ENCODE results near the gene RAP2B.
A peak's percentile ranks its signal among the peaks of the same experiment; 100 is the strongest.

RAP2B gene

DNA sequence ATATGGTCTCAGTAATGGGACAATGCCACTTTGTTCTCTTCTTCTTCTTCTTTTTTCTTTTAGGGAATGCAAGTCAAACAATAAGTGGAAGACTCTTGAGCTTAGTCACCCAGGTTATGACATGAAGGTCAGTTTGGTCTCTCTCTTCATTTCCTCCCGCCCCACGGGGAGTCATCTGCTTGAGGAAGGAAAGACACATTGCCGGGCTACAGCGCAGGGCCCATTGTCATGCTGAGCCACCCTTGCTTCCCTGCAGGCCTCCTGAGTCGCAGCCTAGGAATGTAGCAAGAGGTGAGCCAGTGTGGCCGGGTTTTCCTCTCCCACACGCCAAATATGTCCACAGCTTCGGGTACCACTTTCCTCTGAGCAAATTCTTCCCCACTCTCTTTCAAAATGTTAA is 47.6 kb downstream of the RAP2B start:
- H3K36me3 ChIP-seq (ENCODE audit: control insufficient read depth, insufficient read depth, low read length) = no peaks in the 10 kb centered on the region
- H3K9me3 ChIP-seq (ENCODE audit: control insufficient read depth, insufficient read depth, low read length) = no peaks in the 10 kb centered on the region
- H3K27me3 ChIP-seq (ENCODE audit: control insufficient read depth, insufficient read depth, low read length) = no peaks in the 10 kb centered on the region
- no peak overlapping the region for H3K9ac ChIP-seq (ENCODE audit: low read depth, low read length)
- H3K27ac ChIP-seq (ENCODE audit: low read depth, low read length) = peak overlapping the region; percentile 92
- peaks cover 33% of the 10 kb centered on the region for H3K4me1 ChIP-seq (ENCODE audit: control insufficient read depth, insufficient read depth, low read length)
- peak overlapping the region; percentile 50 for H3K4me3 ChIP-seq (ENCODE audit: low read depth, low read length)

DNA sequence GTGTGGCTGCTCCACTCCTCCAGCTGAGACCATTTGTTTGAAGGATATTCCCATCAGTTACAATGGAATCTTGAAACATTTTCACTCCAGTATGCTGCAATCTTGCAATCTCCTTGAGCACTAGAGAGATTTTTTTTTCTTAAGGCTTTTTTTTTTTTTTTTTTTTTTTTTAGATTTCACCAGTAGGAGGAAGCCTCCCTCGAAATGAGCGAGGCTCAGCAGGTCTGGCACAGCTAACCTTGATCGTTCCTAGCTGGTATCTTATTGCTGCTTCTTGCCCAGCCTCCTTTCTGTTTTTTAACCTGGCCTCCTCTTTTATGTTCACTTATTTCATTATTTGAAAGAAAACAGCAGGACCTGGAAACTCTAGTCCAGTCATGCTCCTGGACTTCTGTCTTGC is 48.1 kb downstream of the RAP2B start:
- Histone ChIP-seq H3K36me3 (ENCODE audit: control insufficient read depth, insufficient read depth, low read length) (no peaks in the 10 kb centered on the region), H3K27ac (ENCODE audit: low read depth, low read length) (peak overlapping the region; percentile 92), H3K4me1 (ENCODE audit: control insufficient read depth, insufficient read depth, low read length) (peaks cover 33% of the 10 kb centered on the region), H3K9me3 (ENCODE audit: control insufficient read depth, insufficient read depth, low read length) (no peaks in the 10 kb centered on the region), H3K9ac (ENCODE audit: low read depth, low read length) (no peak overlapping the region), H3K4me3 (ENCODE audit: low read depth, low read length) (peak overlapping the region; percentile 50), H3K27me3 (ENCODE audit: control insufficient read depth, insufficient read depth, low read length) (no peaks in the 10 kb centered on the region)

DNA sequence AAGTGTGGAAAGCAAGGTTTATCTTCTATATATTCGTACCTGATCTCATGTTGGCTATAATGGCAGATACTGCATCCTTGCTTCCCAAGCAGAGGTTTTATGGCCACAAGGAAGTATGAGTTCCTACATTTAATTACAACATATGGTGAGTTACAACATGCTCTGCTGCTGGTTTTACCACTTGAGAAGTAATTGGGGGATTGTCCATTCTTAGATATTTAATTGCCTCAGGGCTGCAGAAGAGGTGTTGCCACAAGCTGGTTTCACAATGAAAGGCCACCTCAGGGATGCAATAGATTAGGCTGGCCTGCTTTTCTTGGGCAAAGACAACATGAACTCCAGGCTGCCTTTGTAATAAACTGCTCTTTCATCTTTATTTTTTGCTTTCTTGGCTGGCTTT is 48.6 kb downstream of the RAP2B start:
- Histone ChIP-seq H3K4me3 (ENCODE audit: low read depth, low read length) (no peak overlapping the region), H3K27ac (ENCODE audit: low read depth, low read length) (no peak overlapping the region), H3K9me3 (ENCODE audit: control insufficient read depth, insufficient read depth, low read length) (no peaks in the 10 kb centered on the region), H3K4me1 (ENCODE audit: control insufficient read depth, insufficient read depth, low read length) (peaks cover 33% of the 10 kb centered on the region), H3K36me3 (ENCODE audit: control insufficient read depth, insufficient read depth, low read length) (no peaks in the 10 kb centered on the region), H3K9ac (ENCODE audit: low read depth, low read length) (no peak overlapping the region), H3K27me3 (ENCODE audit: control insufficient read depth, insufficient read depth, low read length) (no peaks in the 10 kb centered on the region)

DNA sequence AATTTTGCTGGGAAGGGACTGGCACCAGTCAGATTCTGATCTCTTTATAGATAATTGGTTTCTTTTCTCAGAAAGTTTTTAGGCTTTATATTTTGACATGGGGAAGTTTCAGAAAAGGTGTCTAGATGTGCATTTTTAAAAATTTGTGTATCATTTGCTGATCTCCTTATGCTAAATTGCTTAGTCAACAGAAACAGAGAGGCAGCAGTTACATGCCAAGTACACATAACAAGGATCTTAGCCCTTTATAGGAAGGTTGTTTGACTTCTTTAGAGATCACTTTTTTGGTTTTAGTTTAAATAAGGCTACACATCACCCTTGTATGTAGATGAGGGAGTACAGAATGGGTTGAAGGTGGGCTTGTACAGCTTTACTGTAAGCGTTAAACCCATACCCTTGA is 53.5 kb downstream of the RAP2B start:
- no peaks in the 10 kb centered on the region for H3K36me3 ChIP-seq (ENCODE audit: control insufficient read depth, insufficient read depth, low read length)
- H3K27me3 ChIP-seq (ENCODE audit: control insufficient read depth, insufficient read depth, low read length) = no peaks in the 10 kb centered on the region
- H3K27ac ChIP-seq (ENCODE audit: low read depth, low read length) = no peak overlapping the region
- no peak overlapping the region for H3K9ac ChIP-seq (ENCODE audit: low read depth, low read length)
- no peaks in the 10 kb centered on the region for H3K9me3 ChIP-seq (ENCODE audit: control insufficient read depth, insufficient read depth, low read length)
- H3K4me3 ChIP-seq (ENCODE audit: low read depth, low read length) = no peak overlapping the region
- H3K4me1 ChIP-seq (ENCODE audit: control insufficient read depth, insufficient read depth, low read length) = peaks cover 7% of the 10 kb centered on the region

DNA sequence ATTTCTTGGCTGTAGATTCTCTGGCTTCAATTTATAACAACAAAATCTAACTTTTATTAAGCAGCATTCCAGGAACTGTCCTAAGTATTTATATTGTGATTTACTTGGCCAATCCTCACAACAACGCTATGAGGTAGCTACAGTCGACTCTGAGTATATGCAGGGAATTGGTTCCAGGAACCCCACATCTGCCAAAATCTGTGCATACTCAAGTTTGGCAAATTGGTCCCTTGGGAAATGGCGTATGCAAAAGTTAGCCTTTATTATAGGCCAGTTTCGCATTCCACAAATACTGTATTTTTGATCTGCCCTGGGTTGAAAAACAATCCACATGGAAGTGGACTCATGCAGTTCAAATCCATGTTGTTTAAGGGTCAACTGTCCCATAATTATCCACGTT is 53.9 kb downstream of the RAP2B start:
- H3K4me3 ChIP-seq (ENCODE audit: low read depth, low read length) = no peak overlapping the region
- no peaks in the 10 kb centered on the region for H3K9me3 ChIP-seq (ENCODE audit: control insufficient read depth, insufficient read depth, low read length)
- no peak overlapping the region for H3K9ac ChIP-seq (ENCODE audit: low read depth, low read length)
- no peaks in the 10 kb centered on the region for H3K36me3 ChIP-seq (ENCODE audit: control insufficient read depth, insufficient read depth, low read length)
- H3K27me3 ChIP-seq (ENCODE audit: control insufficient read depth, insufficient read depth, low read length) = no peaks in the 10 kb centered on the region
- peaks cover 3% of the 10 kb centered on the region; the same call in 1 of the 2 replicates for H3K4me1 ChIP-seq (ENCODE audit: control insufficient read depth, insufficient read depth, low read length)
- H3K27ac ChIP-seq (ENCODE audit: low read depth, low read length) = no peak overlapping the region

DNA sequence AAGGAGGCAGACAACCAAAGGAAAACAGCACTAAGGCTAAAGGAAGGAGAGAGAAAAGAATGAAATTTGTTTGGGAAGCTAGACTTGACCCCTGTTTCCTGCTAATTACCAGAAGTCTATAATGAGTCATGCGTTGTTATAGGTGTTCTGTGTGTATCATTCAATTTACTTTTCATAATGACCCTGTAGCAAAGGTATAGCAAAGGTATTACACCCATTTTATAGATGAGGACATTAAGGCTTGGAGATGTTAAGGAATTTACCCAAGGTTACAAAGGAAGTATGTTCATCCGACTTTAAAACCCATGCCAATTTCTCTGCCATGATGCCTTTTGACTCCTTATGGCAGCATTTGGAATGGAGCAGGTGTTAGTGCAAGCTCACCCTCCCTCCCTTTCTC is 54.9 kb downstream of the RAP2B start:
- no peak overlapping the region for H3K9ac ChIP-seq (ENCODE audit: low read depth, low read length)
- no peaks in the 10 kb centered on the region for H3K9me3 ChIP-seq (ENCODE audit: control insufficient read depth, insufficient read depth, low read length)
- H3K27ac ChIP-seq (ENCODE audit: low read depth, low read length) = no peak overlapping the region
- H3K4me1 ChIP-seq (ENCODE audit: control insufficient read depth, insufficient read depth, low read length) = peaks cover 3% of the 10 kb centered on the region; the same call in 1 of the 2 replicates
- H3K27me3 ChIP-seq (ENCODE audit: control insufficient read depth, insufficient read depth, low read length) = no peaks in the 10 kb centered on the region
- H3K4me3 ChIP-seq (ENCODE audit: low read depth, low read length) = no peak overlapping the region
- no peaks in the 10 kb centered on the region for H3K36me3 ChIP-seq (ENCODE audit: control insufficient read depth, insufficient read depth, low read length)

DNA sequence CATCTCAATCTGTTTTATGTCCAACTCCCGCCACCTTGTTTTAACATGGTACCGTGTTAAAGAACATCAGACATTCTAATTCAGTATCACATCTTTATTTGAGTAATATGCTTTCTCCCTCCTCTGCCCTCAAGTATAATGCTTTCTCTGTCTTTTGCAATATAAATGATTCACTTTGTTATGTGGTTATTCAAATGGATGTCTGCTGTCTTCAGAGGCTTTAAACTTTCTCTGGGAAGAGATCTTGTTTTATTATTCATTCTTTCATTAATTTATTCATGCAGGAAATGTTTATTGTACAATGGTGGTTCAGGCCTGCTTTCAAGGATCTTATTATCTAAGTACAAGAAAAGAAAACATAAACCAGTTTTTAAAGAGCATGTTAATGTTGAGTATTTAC is 57.1 kb downstream of the RAP2B start:
- Histone ChIP-seq H3K4me3 (ENCODE audit: low read depth, low read length) (no peak overlapping the region), H3K27ac (ENCODE audit: low read depth, low read length) (no peak overlapping the region), H3K9me3 (ENCODE audit: control insufficient read depth, insufficient read depth, low read length) (no peaks in the 10 kb centered on the region), H3K9ac (ENCODE audit: low read depth, low read length) (no peak overlapping the region), H3K4me1 (ENCODE audit: control insufficient read depth, insufficient read depth, low read length) (peaks cover 3% of the 10 kb centered on the region; the same call in 1 of the 2 replicates), H3K36me3 (ENCODE audit: control insufficient read depth, insufficient read depth, low read length) (no peaks in the 10 kb centered on the region), H3K27me3 (ENCODE audit: control insufficient read depth, insufficient read depth, low read length) (no peaks in the 10 kb centered on the region)

Data from HUES48 (cell line).